ENCODE results near the gene ACO2. TPM values are rescaled to one million over a fixed set of nuclear protein-coding genes. Genes with fewer than 3 reads are reported as not detected.
"Not testable (repeated sequence)": the region's sequence is repeated elsewhere in the genome, so short reads cannot be mapped to it uniquely, and the experiment has no call there.

The ACO2 gene
- total and polyA plus RNA-seq, 9 donors, result 64.6 to 117 (median 105) TPM

DNA sequence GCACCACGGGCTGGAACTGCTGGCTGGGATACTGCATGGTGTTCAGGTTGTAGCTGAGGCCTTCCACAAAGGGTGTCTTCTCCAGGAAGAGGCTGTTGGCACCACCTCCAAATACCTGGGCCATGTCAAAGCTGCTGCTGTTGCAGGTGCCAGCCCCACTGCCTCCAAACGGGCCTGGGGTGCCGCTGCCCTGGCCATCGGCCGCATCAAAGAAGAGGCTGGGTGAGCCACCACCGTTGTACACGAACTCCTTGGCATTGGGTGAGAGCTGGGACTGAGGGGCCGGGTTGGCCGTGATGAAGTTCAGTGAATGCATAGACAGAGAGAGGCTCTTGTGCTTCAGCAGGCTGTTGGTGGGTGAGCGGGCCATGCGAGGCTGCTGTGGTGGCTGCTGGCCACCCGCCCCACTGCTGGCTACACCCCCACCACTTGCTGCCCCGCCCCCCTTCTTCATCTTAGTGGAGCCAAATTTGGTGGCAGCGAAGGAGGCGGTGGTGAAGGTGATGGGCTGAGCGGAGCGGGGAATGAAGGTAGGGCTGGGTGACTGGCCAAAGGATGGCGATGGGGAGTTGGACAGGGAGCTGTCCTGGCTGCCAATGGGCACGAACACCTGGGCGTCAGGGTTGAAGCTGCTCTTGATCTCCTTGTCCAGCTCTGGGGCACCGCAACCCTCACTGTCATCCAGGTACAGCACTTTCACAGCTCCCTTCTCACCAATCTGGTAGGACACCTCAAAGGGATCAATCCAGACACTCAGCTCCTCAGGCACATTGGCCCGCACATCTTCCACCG is 32.4 kb upstream of the ACO2 start:
- no peak for DNase-seq
- Histone ChIP-seq H3K27ac (ENCODE audit: low read length) (no peak overlapping the region), H3K4me1 (ENCODE audit: control insufficient read depth, insufficient read depth, low read length) (peaks cover 5% of the 10 kb centered on the region), H3K9me3 (replicated peaks; ENCODE audit: control insufficient read depth, low read depth, low read length) (no peaks in the 10 kb centered on the region), H3K4me3 (ENCODE audit: low read length) (no peak overlapping the region), H3K27me3 (ENCODE audit: control insufficient read depth, insufficient read depth, low read length) (no peaks in the 10 kb centered on the region), H3K36me3 (ENCODE audit: control insufficient read depth, insufficient read depth, low read length) (peaks cover 62% of the 10 kb centered on the region)
- WGBS (ENCODE audit: insufficient coverage), result 87% methylated on average over 18 of the region's 23 CpGs

DNA sequence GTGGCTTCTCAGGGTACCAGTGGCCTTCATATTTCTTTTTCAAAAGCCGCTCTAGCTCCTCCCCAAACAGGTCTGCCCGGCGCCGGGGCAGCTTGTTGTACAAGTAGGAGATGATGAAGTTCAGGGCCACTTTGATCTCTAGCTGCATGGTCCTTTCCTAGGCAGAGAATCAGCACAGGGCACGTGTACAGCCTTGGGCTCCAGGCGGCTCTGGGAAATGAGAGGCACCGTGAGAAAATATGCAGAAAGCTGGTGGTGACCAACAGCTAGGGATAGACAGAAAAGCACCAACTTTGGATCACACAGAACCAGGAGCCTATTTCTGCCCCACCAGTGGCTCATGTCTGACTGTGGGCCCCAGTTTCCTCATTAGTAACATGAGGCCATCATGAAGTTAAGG is 31.7 kb upstream of the ACO2 start:
- H3K27me3 ChIP-seq (ENCODE audit: control insufficient read depth, insufficient read depth, low read length), result no peaks in the 10 kb centered on the region
- DNase-seq, result no peak
- peaks cover 65% of the 10 kb centered on the region for H3K36me3 ChIP-seq (ENCODE audit: control insufficient read depth, insufficient read depth, low read length)
- H3K27ac ChIP-seq (ENCODE audit: low read length), result no peak overlapping the region
- H3K9me3 ChIP-seq (replicated peaks; ENCODE audit: control insufficient read depth, low read depth, low read length), result no peaks in the 10 kb centered on the region
- H3K4me3 ChIP-seq (ENCODE audit: low read length), result no peak overlapping the region
- WGBS (ENCODE audit: insufficient coverage), result 92% methylated on average over 6 of the region's 7 CpGs
- H3K4me1 ChIP-seq (ENCODE audit: control insufficient read depth, insufficient read depth, low read length), result peaks cover 6% of the 10 kb centered on the region

DNA sequence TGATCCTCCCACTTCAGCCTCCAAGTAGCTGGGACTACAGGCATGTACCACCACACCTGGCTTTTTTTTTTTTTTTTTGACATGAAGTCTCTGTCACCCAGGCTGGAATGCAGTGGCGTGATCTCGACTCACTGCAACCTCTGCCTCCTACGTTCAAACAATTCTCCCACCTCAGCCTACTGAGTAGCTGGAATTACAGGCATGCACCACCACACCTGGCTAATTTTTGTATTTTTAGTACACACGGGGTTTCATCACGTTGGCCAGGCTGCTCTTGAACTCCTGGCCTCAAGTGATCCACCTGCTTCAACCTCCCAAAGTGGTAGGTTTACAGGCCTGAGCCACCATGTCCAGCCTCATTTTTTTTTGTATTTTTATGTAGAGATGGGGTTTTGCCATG is 28.4 kb upstream of the ACO2 start:
- DNase-seq; H3K4me3 ChIP-seq (ENCODE audit: low read length); H3K27me3 ChIP-seq (ENCODE audit: control insufficient read depth, insufficient read depth, low read length); H3K9me3 ChIP-seq (replicated peaks; ENCODE audit: control insufficient read depth, low read depth, low read length); H3K27ac ChIP-seq (ENCODE audit: low read length): not testable (repeated sequence)
- peaks cover 23% of the 10 kb centered on the region for H3K4me1 ChIP-seq (ENCODE audit: control insufficient read depth, insufficient read depth, low read length)
- H3K36me3 ChIP-seq (ENCODE audit: control insufficient read depth, insufficient read depth, low read length), result peaks cover 53% of the 10 kb centered on the region
- WGBS (ENCODE audit: insufficient coverage), result 88% methylated on average over 3 of the region's 5 CpGs

DNA sequence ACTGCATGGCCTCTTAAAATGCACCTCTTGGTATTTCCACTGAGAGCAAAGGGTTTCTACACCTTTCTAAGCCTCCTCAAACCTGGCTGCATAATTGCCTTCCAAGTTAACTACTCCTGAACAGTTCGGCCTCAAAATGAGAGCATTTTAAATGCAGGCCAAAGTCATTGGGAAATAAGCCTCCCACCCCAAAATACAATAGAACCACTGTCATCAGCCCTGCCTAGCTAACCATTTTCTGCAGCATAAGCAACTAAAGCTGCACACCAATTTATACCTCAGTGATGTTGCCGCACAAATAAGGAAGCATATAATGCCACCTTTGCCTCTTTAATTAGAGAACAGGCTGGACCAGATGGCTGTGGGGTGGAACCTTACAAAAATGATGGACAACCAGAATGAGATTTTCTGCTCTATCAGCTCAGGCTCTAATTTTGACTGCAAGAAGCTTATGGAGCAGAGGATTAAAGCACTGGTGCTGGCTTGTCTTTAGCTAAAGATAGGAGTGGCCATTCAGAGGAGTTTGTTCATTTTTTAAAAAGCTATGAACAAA is 26.6 kb upstream of the ACO2 start:
- H3K4me3 ChIP-seq (ENCODE audit: low read length), result no peak overlapping the region
- H3K9me3 ChIP-seq (replicated peaks; ENCODE audit: control insufficient read depth, low read depth, low read length), result no peaks in the 10 kb centered on the region
- DNase-seq, result no peak
- peaks cover 35% of the 10 kb centered on the region for H3K36me3 ChIP-seq (ENCODE audit: control insufficient read depth, insufficient read depth, low read length)
- H3K27me3 ChIP-seq (ENCODE audit: control insufficient read depth, insufficient read depth, low read length), result no peaks in the 10 kb centered on the region
- 60% methylated on average over 1 of the region's 2 CpGs for WGBS (ENCODE audit: insufficient coverage)
- H3K4me1 ChIP-seq (ENCODE audit: control insufficient read depth, insufficient read depth, low read length), result peaks cover 23% of the 10 kb centered on the region
- H3K27ac ChIP-seq (ENCODE audit: low read length), result no peak overlapping the region

DNA sequence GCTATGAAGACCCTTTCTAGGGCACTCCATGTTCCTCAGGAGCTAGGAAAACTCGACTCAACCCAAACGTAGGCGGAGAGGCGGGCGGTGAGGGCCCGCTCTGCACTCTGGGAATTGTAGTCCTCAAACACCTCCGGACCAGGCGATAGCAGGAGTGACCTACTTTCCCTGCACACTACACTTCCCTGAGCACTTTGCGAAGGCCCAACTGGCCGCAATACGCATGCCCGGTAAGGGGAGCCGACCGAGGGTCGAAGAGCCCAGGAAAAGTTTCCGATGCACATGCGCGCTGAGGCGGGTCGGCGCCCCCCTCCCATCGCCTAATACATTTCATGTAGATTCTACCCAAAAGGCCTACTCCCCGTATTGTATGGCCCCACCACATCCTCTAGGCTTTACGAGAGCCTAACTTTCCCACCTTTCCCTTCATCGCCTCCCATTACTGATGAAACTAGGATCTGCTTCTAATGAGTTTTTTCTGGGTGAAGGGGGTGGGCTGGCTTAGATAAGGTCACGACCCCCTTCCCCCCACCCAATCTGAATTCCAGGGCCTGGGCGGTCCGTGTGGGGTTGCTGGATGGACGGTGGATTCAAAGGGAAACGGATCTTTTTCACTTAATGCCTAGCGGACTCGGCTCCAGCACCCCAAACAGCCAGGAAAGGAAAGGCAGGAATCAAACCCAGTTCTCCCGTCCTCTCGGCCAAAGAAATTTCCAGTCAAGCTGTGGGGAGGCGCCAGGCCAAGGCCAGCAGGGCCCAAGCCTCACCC is 24.4 kb upstream of the ACO2 start:
- Histone ChIP-seq H3K36me3 (ENCODE audit: control insufficient read depth, insufficient read depth, low read length) (peaks cover 23% of the 10 kb centered on the region), H3K4me1 (ENCODE audit: control insufficient read depth, insufficient read depth, low read length) (peaks cover 29% of the 10 kb centered on the region), H3K4me3 (ENCODE audit: low read length) (peak overlapping the region; percentile 98), H3K27me3 (ENCODE audit: control insufficient read depth, insufficient read depth, low read length) (no peaks in the 10 kb centered on the region), H3K27ac (ENCODE audit: low read length) (peak overlapping the region; percentile 99), H3K9me3 (replicated peaks; ENCODE audit: control insufficient read depth, low read depth, low read length) (no peaks in the 10 kb centered on the region)
- DNase-seq, result peak; percentile 100
- WGBS (ENCODE audit: insufficient coverage), result 0% methylated on average over 20 of the region's 35 CpGs

DNA sequence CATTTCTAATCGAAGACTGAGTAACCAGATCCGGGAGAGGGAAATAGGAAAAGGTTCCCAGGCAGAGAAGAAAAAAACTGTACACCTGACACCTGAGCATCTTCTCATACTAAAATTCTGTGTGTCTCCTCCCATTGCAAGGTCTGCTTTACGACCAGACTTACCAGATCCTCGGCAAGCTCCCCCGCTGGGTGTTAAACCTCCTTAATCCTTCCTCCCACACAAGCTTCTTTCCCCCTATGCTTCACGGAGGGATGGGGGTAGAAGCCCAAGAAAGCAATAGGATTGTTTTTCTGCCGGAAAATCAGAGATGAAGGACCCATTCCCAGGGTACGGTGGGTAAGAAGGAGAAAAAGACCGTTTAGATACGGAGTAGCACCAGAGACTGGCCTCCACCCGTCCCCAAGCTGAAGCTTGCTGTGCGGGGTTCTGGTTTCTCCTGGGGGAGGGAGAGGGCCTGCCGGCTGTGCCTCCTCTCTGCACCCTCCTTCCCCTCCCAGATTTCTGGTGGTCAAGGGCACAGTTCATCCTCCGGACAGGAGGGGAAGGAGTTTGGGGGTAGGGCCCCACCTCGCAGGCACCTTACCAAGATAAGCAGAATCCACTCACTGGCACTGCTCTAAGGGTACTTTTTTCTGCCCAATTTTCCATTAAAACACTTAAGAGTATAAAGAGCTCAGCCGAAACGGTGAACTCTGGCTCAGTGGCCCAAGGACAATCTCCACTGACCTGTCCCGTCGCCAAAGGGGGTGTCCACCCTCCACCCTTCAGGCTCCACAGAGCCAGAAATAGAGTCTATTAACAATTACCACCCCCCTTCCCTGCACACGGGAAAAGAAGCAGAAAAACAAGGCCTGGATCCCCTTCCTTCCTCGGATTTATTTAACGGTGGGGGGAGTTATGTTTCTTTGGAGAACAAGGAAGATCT is 23.5 kb upstream of the ACO2 start:
- peak; percentile 47 for DNase-seq
- peak overlapping the region; percentile 99 for H3K27ac ChIP-seq (ENCODE audit: low read length)
- peaks cover 21% of the 10 kb centered on the region for H3K36me3 ChIP-seq (ENCODE audit: control insufficient read depth, insufficient read depth, low read length)
- peak overlapping the region; percentile 98 for H3K4me3 ChIP-seq (ENCODE audit: low read length)
- H3K9me3 ChIP-seq (replicated peaks; ENCODE audit: control insufficient read depth, low read depth, low read length), result no peaks in the 10 kb centered on the region
- H3K27me3 ChIP-seq (ENCODE audit: control insufficient read depth, insufficient read depth, low read length), result no peaks in the 10 kb centered on the region
- 0% methylated on average over 5 of the region's 22 CpGs for WGBS (ENCODE audit: insufficient coverage)
- H3K4me1 ChIP-seq (ENCODE audit: control insufficient read depth, insufficient read depth, low read length), result peaks cover 27% of the 10 kb centered on the region

DNA sequence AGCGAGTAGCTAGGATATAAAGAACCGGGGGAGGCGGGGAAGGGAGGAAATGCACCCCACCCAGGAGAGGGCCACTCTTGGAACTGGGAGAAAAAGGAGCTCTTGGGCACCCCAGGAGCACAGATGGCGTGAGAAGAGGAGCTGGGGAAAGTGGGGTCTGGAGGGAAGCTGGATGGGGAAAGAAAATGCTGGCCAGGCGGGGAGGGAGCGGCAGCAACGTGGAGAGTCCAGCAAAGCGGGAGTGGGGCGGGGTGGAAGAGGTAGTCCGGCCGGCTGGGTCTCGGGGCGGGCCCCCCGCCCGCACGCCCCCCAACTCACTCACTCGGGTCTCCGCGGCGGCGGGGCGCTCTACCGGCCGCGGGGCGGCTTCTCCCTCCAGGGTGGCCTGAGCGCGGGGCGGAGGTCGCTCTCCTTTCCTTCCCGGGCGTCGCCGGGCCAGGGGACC is 22.8 kb upstream of the ACO2 start:
- no peaks in the 10 kb centered on the region for H3K9me3 ChIP-seq (replicated peaks; ENCODE audit: control insufficient read depth, low read depth, low read length)
- DNase-seq, result peak; percentile 53
- H3K36me3 ChIP-seq (ENCODE audit: control insufficient read depth, insufficient read depth, low read length), result peaks cover 17% of the 10 kb centered on the region
- peaks cover 27% of the 10 kb centered on the region for H3K4me1 ChIP-seq (ENCODE audit: control insufficient read depth, insufficient read depth, low read length)
- peak overlapping the region; percentile 99 for H3K27ac ChIP-seq (ENCODE audit: low read length)
- no peaks in the 10 kb centered on the region for H3K27me3 ChIP-seq (ENCODE audit: control insufficient read depth, insufficient read depth, low read length)
- peak overlapping the region; percentile 98 for H3K4me3 ChIP-seq (ENCODE audit: low read length)
- WGBS (ENCODE audit: insufficient coverage), result 0% methylated on average over 7 of the region's 34 CpGs

DNA sequence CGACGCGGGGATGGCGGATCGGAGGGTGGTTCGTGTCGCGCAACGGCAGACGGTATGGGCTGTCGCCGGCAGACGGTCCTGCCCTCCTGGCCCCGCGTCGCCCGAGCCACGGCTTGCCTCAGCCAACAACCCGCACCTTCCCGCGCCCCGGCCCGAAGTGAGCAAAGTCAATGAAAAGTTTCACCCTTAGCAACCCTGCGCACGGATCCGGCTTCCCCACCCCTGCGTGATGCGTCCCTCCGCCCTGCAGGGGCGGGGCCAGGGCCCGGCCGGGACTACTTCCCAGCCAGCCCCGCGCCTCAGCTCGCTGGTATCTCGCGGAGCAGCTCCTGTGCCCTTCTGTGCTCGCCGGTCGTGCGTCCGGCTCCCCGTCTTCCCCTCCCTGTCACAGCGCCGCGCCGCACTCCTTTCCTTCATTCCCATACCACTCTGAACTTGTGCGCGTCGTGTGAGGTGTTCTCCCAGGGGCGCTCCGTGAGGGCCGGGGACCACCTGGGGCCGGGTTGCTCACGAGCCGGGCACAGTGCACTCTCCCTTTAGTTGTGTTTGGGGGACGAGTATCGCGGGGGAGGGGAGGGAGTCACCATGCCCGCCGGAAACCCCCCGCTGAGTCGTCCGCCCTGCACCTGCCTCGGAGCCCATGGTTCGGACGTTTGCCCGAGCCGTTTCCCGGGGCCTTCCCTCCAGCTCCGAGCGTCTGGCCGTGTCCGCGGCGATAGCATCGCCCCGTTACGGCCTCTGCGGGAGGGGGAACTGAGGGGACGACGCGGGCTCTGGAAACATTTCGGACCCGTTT is 22.1 kb upstream of the ACO2 start, which contains the start of gene TOB2:
Gene TOB2 (minus strand): TSS at position 163 of the 796 bp plus-strand sequence. CDS start 9,456 bp downstream, outside the sequence.
- H3K27me3 ChIP-seq (ENCODE audit: control insufficient read depth, insufficient read depth, low read length), result no peaks in the 10 kb centered on the region
- no peaks in the 10 kb centered on the region for H3K9me3 ChIP-seq (replicated peaks; ENCODE audit: control insufficient read depth, low read depth, low read length)
- peaks cover 17% of the 10 kb centered on the region for H3K36me3 ChIP-seq (ENCODE audit: control insufficient read depth, insufficient read depth, low read length)
- peak within 1 kb of the TSS; percentile 98 for H3K4me3 ChIP-seq (ENCODE audit: low read length)
- peak within 1 kb of the TSS; percentile 99 for H3K27ac ChIP-seq (ENCODE audit: low read length)
- DNase-seq, result peak; percentile 98
- peaks cover 27% of the 10 kb centered on the region for H3K4me1 ChIP-seq (ENCODE audit: control insufficient read depth, insufficient read depth, low read length)
- under 1% methylated on average over 68 of the region's 85 CpGs for WGBS (ENCODE audit: insufficient coverage)
